Left hindlimb (tissue), 1 donor: ENCODE data around the gene TNIK.
"Not testable (repeated sequence)": the region's sequence is repeated elsewhere in the genome, so short reads cannot be mapped to it uniquely, and the experiment has no call there.

ENCODE experiments used
- DNase-seq: peaks from one replicate; pipeline ENCODE4 v3.0.0-alpha.2; 2018

Gene TNIK

DNA sequence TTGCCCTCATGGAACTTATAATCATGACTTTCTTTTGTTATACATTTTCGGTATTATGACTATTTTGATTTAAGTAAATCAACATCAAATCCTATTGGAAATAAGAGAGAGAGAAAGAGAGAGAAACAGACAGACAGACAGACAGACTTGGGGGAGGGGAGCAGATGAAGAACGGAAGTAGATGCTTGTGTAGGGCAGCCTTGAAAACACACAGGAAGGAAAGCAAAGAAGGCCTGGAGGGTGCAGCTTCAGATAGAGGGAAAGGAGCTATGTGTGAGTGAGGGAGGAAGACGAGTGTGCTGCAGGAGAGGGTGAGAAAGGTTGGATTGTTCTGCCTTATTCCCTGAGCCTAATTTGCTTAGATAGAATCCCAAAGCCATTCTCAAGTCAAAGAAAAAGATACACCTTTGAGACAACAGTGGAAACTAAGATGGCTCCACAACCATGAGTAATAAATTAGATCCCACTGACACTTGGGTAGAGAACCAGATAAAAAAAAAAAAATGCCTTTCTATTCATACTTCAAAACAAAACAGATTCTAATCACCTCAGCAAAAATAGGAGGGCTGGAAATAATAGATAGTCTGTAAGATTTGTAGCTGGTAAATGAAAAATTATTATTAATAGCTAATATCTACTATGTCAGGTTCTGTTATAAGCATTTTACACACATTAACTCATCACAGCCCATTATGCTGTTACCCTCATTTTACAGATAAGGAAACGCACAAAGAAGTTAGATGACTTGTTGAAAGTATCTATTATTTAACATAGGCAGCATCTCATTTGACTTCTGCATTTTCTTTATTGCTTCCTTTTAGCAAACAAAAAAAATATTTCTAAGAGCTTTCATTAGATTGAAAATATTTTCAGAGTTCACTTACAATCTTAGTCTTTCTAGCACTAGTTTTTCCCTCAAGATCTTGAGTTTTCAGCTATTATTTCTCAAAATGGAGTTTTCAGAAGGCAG lies 214.1 kb downstream of the TNIK start:
- no peak for DNase-seq

DNA sequence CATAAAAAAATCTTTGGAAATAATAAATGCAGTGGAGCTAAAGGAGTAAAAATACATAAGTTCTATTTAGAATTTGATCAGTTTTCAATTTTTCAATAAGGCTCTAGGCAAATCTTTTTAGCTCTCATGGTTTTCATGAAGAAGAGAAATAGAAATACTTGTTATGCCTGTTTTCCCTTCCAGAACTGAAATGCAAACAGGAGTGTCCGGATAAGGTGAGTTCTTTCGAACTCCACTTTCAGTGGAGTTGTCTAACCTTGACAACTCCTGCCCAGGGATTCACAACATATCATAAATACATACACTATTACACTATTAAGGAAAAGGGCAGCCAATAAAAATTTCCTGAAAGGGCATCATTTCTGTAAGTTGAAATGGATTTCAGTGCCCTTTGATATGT lies 217.3 kb downstream of the TNIK start:
- no peak for DNase-seq

DNA sequence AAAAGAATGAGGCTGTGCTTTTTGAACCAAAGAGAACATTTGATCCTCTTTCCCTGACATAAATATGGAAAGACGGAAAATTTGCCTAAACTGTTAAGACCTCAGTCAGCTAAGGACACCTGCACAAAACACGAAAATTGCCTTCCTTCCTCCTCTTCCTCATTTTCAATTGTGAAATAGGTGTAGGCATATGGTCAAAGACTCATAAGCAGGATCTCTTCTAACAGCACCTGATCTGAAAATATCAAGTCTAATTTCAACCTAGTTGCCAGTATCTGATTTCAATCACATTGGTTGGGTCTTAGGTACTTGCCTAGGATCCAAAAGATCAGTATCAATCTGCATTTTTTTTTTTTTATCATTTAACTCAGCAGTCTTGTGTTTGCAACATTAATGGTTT lies 218.0 kb downstream of the TNIK start:
- DNase-seq: no peak

DNA sequence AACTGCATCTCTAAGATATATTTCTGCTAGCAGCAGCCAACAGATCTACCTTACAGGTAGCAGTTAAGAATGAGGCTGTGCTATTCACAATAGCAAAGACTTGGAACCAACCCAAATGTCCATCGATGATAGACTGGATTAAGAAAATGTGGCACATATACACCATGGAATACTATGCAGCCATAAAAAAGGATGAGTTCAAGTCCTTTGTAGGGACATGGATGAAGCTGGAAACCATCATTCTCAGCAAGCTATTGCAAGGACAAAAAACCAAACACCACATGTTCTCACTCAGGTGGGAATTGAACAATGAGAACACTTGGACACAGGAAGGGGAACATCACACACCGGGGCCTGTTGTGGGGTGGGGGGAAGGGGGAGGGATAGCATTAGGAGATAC lies 218.6 kb downstream of the TNIK start:
- DNase-seq: not testable (repeated sequence)

DNA sequence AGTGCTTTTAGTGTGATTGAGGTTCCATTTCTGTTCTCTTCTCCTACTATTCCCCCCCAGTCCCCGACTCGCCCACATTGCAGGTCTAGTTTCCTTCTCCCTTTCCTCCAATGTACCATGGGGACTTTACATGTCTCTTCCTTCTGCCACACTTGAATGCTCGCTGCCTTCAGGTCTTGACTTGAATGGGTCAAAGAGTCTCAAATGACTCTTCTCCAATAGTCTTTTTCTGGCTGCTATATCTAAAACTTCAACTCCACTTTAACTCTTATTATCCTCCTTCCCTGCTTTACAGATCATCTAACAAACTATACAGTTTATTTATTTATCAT lies 219.7 kb downstream of the TNIK start:
- no peak for DNase-seq

DNA sequence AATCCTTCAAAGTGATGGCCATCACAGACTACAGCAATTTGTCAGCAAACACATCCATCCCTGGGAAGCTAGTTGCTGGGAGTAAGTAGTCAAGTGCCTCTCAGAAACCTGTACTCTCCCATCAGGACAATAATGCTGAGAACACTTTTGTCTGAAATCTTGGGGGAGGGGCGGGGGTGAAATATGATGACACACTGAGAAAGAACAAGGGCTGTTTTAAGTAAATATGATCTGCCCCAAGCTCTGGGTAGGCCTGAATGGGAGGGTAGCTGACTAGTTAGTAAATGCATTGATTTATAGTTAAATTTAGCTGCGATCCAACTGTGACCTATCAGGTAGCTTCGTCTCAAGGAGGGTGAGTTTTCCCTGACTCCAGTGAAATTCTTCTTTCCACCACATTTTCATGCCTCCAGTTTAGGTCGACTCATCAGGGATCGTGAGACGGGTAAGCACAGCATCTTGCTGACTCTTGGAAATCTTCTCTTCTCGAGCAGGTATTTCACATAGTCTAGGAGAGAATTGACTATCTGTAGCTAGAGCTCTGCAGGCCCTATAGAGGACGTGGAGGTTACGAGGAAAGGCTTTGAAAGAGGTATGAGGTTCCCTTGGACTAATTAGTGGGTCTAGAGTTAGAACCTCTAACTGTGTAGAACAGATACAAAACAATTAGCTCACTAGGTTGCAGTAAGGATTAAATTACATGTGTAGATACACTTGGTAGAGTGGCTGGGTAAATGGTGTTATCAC lies 220.3 kb downstream of the TNIK start:
- no peak for DNase-seq

DNA sequence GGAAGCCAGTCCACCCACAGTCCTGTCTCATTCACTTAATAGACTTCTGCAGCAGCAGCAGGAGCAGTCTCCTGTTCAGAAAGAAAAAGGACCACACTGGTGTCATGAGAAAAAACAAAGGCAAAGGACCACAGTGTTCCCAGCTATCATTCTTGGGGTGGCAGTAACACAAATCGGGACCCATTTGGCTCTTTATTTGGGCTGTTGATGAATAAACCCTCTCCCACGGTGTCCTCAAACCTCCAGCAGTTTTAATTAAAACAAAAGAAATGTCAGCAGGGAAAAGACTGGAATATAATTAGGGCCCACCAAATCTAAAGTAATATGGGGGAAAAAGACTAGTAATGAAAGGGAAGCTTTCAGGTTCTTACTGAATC lies 223.2 kb downstream of the TNIK start:
- DNase-seq: no peak

DNA sequence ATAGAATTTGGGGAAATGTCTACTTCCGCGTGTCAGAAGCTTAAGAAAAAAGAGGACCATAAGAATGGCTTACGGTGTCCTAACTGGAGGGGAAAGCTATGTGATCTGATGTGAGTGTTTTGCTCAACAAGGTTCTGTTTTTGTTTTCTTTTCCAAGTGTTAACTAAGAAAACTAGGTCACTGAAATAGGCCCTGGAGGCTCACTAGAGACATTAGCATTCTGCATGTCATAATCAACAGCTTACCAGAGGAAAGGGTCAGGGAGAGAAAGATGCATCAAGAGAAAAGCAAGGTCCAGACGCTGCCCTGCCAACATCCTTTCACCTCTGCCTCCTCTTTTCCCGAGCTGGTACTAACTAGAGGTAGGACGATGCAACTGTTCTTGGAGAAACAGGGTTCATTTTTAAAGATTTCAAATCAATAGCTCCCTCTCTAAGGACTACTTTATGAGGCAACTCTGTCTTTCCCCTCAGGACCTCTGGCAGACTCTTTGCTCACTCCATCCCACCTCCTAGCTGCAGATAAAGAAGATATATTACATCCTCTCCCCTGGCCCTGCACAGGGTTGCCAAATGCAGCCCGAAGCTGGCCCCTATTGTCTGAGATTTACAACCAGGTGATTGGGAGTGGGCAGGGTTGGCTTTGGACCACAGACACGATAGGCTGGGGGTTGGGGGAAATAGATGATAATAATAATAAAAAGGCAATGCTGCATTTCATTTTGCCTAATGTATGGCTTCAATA lies 223.8 kb downstream of the TNIK start:
- no peak for DNase-seq

DNA sequence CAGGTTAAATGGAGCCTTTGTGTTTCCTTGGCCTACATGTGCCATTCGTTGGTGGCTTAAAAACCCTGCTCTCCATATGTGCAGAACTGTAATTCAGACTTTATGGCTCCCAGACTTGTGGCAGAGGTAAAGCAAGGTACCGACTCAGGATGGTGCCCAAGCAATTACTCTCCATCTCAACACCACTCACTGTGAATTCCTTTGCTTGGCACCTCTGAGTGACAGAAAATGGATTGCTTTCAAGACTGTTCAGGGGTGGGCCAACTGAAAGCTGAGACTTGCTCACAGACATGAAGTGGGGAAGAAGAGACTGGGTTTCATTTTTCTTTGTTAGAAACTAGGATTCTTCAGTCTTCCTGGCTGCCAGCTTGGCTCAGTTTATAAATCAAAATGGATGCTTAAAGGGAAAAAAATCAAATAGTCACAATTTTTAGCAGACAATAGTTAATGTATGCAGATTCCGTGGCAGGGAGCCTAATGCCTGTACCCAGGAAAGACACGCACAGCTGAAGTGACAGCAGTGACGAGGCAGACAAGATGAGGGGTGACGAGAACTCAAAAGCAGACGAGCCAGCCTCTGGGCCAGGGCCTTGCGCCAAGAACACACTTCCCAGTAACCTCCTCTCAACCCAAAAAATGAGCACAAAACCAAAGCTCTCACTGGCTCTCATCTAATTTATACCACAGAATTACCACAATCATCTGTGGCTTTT lies 225.8 kb downstream of the TNIK start:
- DNase-seq: no peak

DNA sequence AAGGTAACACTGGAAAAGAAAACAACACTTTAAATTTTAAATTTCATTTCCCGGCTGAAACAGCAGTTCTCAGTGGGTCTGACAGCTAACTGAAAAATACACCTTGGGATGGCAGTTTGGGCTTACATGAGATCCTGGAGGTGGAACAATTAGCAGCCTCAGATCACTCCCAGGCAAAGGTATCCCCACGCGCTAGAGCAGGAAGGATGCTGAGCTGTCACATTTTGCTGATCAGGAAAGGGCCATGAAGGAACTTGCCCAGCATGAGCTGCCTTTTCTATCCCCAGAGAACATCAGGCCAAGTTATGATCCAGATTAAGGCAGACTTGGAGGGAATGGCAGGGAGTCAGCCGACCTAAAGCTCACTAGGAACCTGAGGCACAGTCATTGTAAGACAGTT lies 228.8 kb downstream of the TNIK start:
- DNase-seq: no peak

DNA sequence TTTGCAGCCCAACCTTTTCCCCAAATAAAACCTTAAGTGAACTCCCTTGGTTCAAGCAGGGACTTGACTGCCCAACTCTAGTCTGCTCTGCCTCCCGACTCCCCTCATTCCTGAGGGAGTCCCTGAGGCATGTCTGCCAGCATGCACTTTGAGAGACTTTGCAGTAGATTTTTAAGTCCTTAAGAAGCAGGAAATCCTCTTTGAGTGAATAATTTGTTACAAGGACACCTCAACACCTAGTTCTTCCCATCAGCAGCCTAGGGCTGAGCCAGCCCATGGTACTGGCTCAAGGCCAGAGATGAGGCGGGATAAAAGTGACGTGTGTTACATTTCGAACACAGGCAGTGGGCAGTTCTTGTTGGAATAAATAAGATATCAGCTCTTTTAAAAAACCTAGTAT lies 229.3 kb downstream of the TNIK start:
- DNase-seq: no peak

DNA sequence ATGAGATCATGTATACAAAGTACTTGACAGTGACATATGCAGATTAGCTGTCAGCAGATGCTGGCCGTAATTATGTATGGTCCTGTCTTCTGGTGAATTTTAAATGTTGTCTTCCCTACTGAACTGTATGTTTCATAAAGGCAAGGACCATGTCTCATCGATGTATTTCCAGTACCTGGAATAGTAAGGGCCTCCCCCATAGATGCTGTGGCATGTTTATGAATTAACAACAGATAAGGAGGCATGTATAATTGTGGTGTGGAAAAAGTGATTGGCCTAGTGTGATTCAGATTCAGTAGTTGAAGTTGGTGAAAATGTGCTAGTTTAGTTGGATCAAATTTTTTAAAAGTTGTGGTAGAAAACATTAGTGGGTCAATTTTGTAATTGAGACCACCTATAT lies 231.0 kb downstream of the TNIK start:
- no peak for DNase-seq

DNA sequence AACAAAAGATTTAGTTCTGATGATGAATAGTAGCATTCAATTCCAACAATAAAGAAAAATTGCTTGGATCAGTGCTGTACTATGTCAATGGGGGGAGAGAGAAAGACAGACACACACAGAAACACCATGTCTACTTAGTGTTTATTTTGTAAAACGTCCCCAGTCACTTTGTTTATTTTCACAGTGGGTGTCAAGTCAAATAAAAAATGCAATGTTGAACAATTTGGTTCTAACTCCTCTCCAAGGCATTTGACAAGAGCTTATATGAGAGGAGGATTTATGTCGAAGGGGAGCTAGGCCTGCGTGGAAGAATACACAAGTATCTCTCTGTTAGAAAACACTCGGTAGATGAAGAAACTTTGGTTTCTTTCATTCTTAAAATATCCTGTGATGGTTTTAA lies 232.0 kb downstream of the TNIK start:
- no peak for DNase-seq

DNA sequence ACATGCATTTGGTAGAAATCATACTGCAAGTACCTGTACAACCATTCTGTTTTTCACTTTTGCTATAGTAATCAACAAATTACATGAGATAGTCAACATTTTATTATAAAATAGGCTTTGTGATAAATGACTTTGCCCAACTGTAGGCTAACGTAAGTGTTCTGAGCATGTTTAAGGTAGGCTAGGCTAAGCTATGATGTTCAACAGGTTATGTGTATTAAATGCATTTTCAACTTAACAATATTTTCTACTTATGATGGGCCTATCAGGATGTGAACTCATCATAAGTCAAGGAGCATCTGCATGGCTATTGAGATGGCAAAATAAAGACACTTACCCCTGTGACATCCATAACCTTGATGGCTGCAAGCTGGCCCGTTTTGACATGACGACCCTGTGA lies 232.4 kb downstream of the TNIK start:
- DNase-seq: no peak

DNA sequence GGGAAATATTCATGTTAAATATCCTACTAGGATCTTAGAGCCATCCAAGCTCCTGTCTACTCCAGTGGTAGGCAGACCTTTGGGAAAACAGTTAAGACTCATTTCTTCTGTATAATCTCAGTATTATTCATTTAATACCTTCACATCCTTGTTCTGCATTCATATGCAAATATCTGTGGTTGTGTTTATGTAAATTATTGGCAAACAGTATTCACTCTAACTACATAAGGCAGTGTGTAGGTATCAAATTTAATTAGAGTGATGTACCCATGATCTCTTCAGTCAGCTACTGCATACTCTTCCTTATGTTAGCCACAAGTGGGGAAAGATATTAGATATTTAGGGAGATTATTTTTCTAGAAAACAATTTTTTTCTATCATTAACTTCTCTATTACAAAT lies 232.8 kb downstream of the TNIK start:
- DNase-seq: no peak

DNA sequence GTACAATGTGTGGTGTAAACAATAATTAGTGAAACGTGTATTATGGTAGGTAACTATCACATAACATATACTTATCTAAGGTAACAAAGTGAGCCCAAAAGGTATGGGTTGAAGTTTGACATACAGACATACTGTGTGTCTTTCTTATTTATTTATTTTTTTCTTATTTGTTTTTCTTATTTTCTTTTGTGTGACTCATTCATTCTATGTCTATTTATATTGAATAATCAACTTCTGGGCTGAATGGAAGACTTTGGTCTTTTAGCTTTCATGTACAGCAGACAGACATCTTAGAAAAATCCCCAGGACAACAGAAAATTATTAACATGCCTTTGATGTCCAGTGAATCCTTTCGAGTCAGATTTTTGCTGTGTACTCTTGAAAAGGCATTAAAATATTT lies 233.4 kb downstream of the TNIK start:
- DNase-seq: no peak

DNA sequence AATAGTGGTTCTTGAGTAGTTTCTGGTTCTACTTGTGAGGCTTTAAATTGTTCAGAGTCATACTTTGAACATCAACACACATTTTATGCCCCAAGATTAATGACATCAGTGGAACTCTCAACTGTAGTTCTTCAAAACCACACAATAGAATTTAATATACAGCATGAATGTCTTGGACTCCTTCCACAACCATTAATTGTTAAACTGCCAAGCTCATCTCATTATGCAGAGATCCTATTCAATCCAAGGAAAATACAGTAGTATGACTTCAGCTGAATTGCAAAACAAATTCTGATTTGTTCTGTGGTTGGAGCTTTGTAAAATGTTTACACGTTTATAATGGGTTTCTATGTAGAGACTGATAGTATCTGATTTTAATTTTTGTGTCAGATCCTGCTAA lies 234.5 kb downstream of the TNIK start:
- no peak for DNase-seq

DNA sequence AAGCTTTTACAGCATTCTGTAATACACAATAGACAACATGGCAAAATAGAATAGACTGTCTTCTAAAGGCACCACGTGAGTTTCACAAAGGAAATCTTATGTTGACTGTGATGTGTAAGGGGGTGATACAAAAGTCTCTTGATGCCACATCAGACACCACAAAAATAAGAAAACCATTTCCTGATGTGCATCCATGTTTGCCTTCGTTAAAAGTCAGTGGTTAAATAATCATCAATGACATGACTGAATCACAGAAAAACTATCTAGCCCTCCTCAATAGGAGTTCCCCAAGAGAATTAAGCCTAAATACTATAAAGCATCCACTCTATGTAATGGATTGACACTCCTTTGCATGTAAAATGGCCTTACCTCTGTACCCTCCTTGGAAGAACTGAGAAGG lies 235.0 kb downstream of the TNIK start:
- no peak for DNase-seq

DNA sequence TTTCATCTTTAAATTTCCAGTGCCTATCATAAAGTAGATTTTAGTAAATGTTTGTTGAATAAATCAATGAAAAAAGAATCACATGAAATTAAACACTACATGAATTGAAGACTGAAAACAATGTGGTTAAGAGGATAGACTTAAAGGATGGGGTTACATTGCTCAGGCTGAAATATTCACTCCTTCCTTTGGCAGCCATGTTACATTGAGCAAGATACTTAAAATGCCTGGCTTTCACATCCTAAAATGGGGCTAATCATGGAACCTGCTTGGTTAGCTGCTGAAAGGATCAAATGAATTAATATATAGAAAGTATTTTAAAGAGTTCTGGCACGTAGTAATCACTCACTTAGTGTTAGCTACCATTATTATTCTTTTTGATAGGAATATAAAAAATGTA lies 236.8 kb downstream of the TNIK start:
- DNase-seq: no peak

DNA sequence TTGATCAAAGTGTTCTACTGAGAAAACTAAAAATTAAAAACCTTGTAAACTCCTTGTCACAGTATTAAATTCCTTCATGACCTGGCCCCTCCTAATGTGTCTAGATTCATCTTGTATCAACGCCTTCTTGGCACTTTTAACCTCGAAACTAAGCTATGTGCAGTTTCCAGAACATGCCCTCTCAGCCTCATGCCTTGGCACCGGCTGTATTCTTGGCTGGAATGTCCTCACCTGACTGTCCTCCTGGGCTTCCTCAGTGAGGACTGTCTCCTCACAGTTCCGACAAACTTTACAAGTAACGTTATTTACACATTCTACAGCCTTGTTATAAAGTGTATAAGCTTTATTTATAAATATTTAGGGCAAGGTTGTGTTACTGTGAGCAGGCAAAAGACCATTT lies 237.2 kb downstream of the TNIK start:
- no peak for DNase-seq

DNA sequence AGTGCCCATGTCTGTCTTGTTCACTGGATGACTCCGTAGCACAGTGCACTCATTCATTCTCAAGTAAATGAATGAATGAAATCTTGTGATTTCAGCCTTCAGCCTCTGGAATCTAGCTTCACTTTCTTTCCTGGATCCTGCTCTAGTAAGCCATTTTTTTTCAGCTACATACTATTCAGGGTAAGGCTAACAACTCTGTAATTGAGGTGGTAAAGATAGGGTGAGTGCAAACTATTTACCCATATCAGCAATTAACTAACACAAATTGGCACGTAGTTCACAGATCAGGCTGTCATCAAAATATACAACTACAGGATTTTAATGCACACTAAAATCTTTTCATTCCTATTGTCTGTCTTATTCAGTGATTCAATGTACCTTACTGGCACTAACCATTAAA lies 238.6 kb downstream of the TNIK start:
- DNase-seq: no peak

DNA sequence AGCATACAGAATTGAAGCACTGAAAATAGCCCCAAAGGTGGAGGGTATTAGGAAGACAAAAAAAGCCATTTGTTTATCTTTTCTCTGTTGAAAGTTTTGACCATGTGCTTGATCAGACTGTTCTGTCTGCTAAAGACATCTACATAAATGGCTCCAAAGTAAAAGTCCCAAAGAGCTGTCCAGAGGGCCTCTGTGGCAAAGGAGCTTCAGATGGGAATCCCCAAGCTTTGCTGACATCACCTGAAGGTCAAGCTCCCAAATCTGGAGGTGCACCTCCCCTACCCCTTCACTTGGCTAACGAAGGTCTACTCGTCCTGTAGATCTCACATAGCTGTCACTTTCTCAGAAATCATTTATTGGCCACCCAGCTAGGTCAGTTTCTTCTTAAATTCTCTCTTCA lies 239.1 kb downstream of the TNIK start:
- no peak for DNase-seq

DNA sequence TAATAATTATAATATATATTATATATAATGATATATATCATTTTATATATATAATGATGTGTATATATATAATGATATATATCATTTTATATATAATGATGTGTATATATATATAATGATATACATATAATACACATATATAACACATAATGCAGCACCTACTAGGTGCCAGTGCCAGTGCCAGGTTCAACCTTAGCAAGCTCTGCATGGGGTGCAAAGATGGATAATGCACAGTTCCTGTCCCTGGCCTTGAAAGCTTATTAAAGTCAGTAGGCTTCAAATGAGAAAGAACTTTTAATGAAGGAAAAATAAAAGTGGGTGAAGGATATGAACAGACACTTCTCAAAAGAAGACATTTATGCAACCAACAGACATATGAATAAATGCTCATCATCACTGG lies 240.9 kb downstream of the TNIK start:
- no peak for DNase-seq
